Activated T-helper 1 cell treated with anti-CD3 and anti-CD28 coated beads, Interleukin-12 subunit alpha, Interleukin-12 subunit beta, Interleukin-2, Interleukin-4 antibody, amounts not matched to agents 30 ng/mL and 10 ng/mL and 1 ng/mL, durations not matched to agents 14 hours and 24 hours and 36 hours (primary cell): ENCODE data around the gene PTPN1. TPM values are rescaled to one million over a fixed set of nuclear protein-coding genes. Genes with fewer than 3 reads are reported as not detected.
A peak's percentile ranks its signal among the peaks of the same experiment; 100 is the strongest.

Experiments used
- DNase-seq: peaks from one replicate; pipeline ENCODE4 v3.0.0; 2021; ENCODE audit warnings: low spot score
- H3K27ac Mint-ChIP-seq: one replicate; pipeline ENCODE4 v1.8.0; 2021; ENCODE audit warnings: mild to moderate bottlenecking, mixed read lengths
- H3K27me3 Mint-ChIP-seq: one replicate; pipeline ENCODE4 v1.8.0; 2022; ENCODE audit warnings: mild to moderate bottlenecking, moderate library complexity, mixed read lengths; ENCODE audit not compliant: insufficient read depth
- H3K36me3 Mint-ChIP-seq: one replicate; pipeline ENCODE4 v1.8.0; 2021; ENCODE audit warnings: low read depth, mixed read lengths
- H3K4me1 Mint-ChIP-seq: one replicate; pipeline ENCODE4 v1.8.0; 2021; ENCODE audit warnings: low read depth, mixed read lengths
- H3K4me3 Mint-ChIP-seq: one replicate; pipeline ENCODE4 v1.8.0; 2021; ENCODE audit warnings: mild to moderate bottlenecking, moderate library complexity, mixed read lengths
- H3K9me3 Mint-ChIP-seq: one replicate; pipeline ENCODE4 v1.8.0; 2021; ENCODE audit warnings: mixed read lengths
- intact Hi-C: fragments of 100-400 bp; cut with micrococcal nuclease; formaldehyde crosslinking; loops from one replicate; pipeline ENCODE4 v1.15.1; 2024
- total RNA-seq: library from RNA; stranded (reverse); gene quantifications from 2 replicates; pipeline ENCODE4 v1.2.3, GENCODE V29; 2022

Gene PTPN1
- total RNA-seq, 1 donor from 2014 or later = 60.0 TPM

GRCh38 chr20:50519036-50519762 is 9.0 kb downstream of the PTPN1 start:
- intact Hi-C loops = loop anchor here (1.0 to 2.0 kb wide), 5 partner anchors 9 to 180 kb away; partner anchors contain the start of gene PTPN1
- H3K36me3 Mint-ChIP-seq = peaks cover 41% of the 10 kb centered on the region
- H3K27me3 Mint-ChIP-seq = no peaks in the 10 kb centered on the region
- peak overlapping the region; percentile 99 for H3K27ac Mint-ChIP-seq
- peak; percentile 32 for DNase-seq
- peaks cover 92% of the 10 kb centered on the region for H3K4me1 Mint-ChIP-seq
- peak overlapping the region; percentile 89 for H3K4me3 Mint-ChIP-seq
- H3K9me3 Mint-ChIP-seq = no peaks in the 10 kb centered on the region

DNA sequence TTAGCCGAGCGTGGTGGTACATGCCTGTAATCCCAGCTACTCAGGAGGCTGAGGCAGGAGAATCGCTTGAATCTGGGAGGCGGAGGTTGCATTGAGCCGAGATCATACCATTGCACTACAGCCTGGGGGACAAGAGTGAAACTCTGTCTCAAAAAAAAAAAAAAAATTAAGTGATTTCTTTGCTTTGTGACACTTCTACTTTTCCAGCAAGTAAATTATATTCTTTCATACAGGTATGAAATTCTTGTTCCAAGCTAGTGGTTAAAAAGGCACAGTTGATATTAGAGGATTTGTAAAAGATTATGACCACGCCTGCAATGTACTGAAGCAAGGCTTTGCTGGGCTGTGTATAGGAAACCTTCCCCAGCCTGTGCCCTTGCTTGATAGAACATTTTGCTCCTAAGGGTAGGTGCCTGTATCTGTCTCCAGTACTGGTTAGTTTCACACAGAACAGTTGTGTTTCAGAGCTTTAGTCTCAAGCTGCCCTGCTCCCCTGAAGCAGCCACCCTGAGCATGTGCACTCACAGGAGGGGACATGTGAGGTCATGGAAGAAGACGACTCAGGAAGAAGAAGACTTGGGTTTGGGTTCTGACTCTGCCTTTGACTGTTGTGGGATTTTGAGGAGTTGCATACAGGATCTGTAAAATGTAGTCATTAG is 10.2 kb downstream of the PTPN1 start:
- Mint-ChIP-seq H3K36me3 (peaks cover 34% of the 10 kb centered on the region), H3K9me3 (no peaks in the 10 kb centered on the region), H3K4me3 (peak overlapping the region; percentile 89), H3K27ac (peak overlapping the region; percentile 99), H3K27me3 (no peaks in the 10 kb centered on the region), H3K4me1 (peaks cover 81% of the 10 kb centered on the region)
- intact Hi-C loops = loop anchor here (1.0 kb wide), 1 partner anchor 26 kb away; no protein-coding TSS in a partner anchor
- peak; percentile 27 for DNase-seq

DNA sequence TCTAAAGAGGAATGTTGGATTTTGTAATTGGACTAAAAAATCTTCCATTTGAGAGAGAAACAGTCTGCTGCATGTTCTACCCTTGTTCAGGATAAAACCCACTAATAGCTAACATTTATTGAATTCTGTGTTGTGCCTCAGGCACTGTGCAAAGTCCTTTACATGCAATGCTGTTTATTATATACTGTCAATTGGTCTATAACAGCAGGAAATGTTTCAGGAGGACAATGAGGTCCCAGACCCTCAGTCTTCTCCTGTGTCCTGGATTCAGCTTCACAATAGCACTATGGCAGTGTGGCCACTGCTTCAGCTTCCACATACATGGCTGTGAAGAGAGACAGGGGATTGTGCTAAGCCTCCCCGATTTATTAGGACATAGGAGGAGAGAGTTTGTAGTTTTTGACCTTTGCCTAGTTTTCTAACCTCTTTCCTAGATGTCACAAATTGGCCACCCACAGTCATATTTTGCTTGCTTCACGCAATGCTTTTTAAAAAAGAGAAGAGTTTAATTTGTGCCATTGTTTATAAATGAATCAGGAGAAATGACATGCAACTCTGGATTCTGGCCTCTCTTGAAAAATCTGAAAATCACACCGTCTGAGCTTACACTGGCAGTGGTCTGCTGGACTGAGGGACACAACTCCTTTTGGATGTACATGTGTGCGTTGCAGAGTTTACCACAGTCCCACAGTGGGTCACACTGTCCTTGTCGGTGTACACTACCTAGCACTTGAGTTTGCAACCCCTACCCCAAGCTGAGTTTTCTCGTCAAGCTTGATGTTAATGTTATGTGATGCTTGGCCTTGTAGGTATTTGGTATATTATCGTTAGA is 11.3 kb downstream of the PTPN1 start:
- H3K27me3 Mint-ChIP-seq = no peaks in the 10 kb centered on the region
- intact Hi-C loops = no loop called here
- H3K4me1 Mint-ChIP-seq = peaks cover 72% of the 10 kb centered on the region
- peak overlapping the region; percentile 4 for H3K4me3 Mint-ChIP-seq
- no peaks in the 10 kb centered on the region for H3K9me3 Mint-ChIP-seq
- peaks cover 32% of the 10 kb centered on the region for H3K36me3 Mint-ChIP-seq
- H3K27ac Mint-ChIP-seq = peak overlapping the region; percentile 49
- DNase-seq = no peak

DNA sequence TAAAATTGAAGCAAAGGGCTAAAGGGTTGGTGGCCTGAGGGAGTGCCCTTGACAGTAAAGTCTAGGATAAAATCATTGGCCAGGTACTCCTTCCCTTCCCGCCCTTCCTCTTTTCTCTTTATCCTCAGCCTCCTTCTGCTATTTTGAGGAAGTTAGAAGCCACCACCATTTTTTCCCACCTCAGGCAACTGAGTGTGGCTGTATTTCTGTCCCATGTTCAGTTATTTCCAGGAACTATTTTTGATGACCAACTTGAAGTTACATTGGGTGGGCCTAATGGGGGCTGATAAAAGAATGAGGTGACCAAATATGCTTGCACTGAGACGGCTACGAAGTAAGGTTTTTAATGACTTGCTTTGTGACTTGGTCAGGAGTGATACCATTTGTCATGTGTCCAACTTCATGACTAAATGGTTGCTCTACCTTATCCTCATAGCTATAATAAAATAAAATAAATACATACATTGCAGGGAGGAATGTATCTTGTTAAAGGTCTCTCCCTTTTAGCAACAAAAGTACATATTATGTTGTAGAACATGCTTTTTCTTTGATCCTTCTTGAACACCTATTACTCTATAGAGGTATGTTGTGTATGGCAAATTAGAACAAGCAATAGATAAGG is 12.0 kb downstream of the PTPN1 start:
- peaks cover 32% of the 10 kb centered on the region for H3K36me3 Mint-ChIP-seq
- no peaks in the 10 kb centered on the region for H3K27me3 Mint-ChIP-seq
- DNase-seq = no peak
- no peak overlapping the region for H3K27ac Mint-ChIP-seq
- no peak overlapping the region for H3K4me3 Mint-ChIP-seq
- intact Hi-C loops = no loop called here
- H3K9me3 Mint-ChIP-seq = no peaks in the 10 kb centered on the region
- peaks cover 66% of the 10 kb centered on the region for H3K4me1 Mint-ChIP-seq

GRCh38 chr20:50523552-50524167 is 13.5 kb downstream of the PTPN1 start:
- H3K4me1 Mint-ChIP-seq = peaks cover 53% of the 10 kb centered on the region
- H3K9me3 Mint-ChIP-seq = no peaks in the 10 kb centered on the region
- peak overlapping the region; percentile 81 for H3K27ac Mint-ChIP-seq
- H3K4me3 Mint-ChIP-seq = peak overlapping the region; percentile 13
- H3K36me3 Mint-ChIP-seq = peaks cover 25% of the 10 kb centered on the region
- intact Hi-C loops = no loop called here
- no peaks in the 10 kb centered on the region for H3K27me3 Mint-ChIP-seq
- DNase-seq = no peak

DNA sequence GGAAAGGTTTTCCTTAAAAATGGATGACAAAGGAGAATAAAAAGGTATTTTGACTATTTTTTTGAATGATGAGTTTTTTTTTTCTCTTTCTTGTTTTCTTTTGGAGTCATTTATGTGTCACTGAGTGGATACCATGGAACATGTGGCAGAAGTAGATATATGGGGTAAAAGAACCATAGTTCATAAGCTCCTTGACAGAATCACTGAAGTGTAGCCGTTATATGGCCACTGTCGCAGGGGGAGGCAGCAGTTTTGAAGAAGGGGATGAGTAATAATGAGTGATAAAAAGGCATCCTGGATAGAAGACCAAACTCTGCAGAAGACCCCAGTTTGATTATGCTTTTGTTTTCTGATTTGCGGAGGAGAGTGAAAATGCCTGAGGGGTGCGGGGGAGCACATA is 15.5 kb downstream of the PTPN1 start:
- no peaks in the 10 kb centered on the region for H3K27me3 Mint-ChIP-seq
- DNase-seq = no peak
- no peak overlapping the region for H3K27ac Mint-ChIP-seq
- H3K4me1 Mint-ChIP-seq = peaks cover 44% of the 10 kb centered on the region
- H3K4me3 Mint-ChIP-seq = no peak overlapping the region
- H3K36me3 Mint-ChIP-seq = peaks cover 21% of the 10 kb centered on the region
- intact Hi-C loops = no loop called here
- no peaks in the 10 kb centered on the region for H3K9me3 Mint-ChIP-seq

- no peak overlapping the region for H3K27ac Mint-ChIP-seq
- intact Hi-C loops = no loop called here
- no peak overlapping the region for H3K4me3 Mint-ChIP-seq
- H3K4me1 Mint-ChIP-seq = peaks cover 36% of the 10 kb centered on the region
- peaks cover 19% of the 10 kb centered on the region for H3K36me3 Mint-ChIP-seq
- H3K9me3 Mint-ChIP-seq = no peaks in the 10 kb centered on the region
- H3K27me3 Mint-ChIP-seq = no peaks in the 10 kb centered on the region
- DNase-seq = no peak
These were observed 16.3 kb downstream of the PTPN1 start for GRCh38 chr20:50526403-50526989.

DNA sequence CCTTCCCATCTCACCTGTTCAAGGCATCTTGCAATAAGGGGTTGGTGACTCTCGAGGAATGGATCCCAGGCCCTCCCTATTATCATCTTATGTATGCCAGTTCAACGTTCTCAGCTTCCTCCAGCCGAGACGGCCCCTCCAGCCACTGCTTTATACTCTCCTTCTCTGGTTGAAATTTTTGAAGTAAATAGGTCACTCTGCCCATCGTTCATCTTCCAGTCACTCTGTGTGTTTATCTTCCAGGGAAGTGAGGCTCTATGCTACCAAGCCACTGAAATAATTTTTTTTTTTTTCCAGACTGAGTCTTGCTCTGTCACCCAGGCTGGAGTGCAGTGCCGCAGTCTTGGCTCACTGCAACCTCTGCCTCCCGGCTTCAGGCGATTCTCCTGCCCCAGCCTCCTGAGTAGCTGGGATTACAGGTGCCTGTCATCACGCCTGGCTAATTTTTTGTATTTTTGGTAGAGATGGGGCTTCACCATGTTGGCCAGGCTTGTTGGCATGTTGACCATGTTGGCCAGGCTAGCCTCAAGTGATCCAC is 17.0 kb downstream of the PTPN1 start:
- Mint-ChIP-seq H3K4me3 (no peak overlapping the region), H3K9me3 (no peaks in the 10 kb centered on the region), H3K27me3 (no peaks in the 10 kb centered on the region), H3K36me3 (peaks cover 19% of the 10 kb centered on the region), H3K4me1 (peaks cover 36% of the 10 kb centered on the region), H3K27ac (no peak overlapping the region)
- DNase-seq = no peak
- intact Hi-C loops = no loop called here

DNA sequence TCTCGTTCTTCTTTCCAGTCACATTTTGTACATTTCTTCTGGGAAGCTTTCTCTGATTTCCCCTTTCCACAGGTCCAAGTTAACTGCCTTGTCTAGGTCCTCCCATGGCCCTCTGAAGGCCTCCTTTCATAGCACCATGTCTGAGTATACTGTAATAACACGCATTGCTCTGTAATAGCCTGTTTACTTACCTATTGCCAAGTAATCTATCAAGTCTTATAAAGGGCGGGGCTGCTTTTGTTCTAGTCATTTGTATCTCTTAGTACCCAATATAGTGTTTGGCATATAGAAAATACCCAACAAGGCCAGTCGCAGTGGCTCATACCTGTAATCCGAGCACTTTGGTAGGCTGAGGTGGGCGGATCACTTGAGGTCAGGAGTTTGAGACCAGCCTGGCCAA is 17.9 kb downstream of the PTPN1 start:
- Mint-ChIP-seq H3K36me3 (peaks cover 16% of the 10 kb centered on the region), H3K9me3 (no peaks in the 10 kb centered on the region), H3K4me1 (peaks cover 40% of the 10 kb centered on the region), H3K4me3 (no peak overlapping the region), H3K27ac (no peak overlapping the region), H3K27me3 (no peaks in the 10 kb centered on the region)
- intact Hi-C loops = loop anchor here (1.0 kb wide), 1 partner anchor 9 kb away; no protein-coding TSS in a partner anchor
- DNase-seq = no peak

DNA sequence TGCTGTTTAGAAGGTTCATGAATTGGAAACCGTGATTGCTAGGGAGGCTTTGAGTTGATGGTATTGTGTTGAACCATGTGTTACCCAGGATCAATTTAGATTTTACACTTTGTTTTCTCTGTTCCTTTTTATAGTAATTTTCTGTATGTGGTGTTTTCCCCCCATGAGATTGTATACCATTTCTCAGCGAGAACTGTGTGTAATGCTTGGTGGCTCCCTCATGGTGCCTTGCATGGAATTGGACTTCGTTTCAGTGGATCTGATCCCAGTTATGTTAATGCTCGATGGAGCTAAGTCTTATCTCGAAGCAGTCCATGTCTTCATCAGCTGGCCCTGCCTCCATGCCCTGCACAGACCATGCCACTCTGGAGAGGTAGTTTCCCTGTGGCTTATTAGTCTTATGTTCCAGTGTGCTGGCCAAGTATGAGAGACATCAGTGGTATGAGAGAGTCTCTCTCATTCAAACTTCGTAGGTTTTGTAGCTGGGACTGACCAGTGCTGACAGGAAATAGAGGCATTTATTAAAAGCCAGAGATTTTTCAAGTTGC is 18.7 kb downstream of the PTPN1 start:
- intact Hi-C loops = loop anchor here (1.0 kb wide), 1 partner anchor 10 kb away; no protein-coding TSS in a partner anchor
- DNase-seq = no peak
- Mint-ChIP-seq H3K27ac (peak overlapping the region; percentile 18), H3K4me1 (peaks cover 36% of the 10 kb centered on the region), H3K9me3 (no peaks in the 10 kb centered on the region), H3K36me3 (peaks cover 14% of the 10 kb centered on the region), H3K27me3 (no peaks in the 10 kb centered on the region), H3K4me3 (no peak overlapping the region)

DNA sequence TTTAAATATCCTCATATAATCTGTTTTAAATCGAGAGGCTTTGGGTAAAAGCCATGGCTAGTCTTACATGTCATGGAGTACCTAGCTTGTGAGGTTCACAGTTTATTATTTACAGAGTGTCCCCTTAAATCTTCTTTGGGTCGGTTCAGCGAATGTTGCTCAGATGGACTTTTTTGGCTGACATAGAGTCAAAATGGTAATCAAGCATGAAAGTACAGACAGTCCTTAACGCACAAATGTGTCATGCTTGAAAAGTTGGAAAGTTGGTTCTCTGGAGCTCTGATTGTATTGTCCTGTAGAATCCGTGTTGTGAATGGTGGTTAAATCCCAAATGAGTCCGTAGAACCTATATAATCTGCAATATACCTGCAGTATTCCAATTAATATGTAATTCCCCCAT is 22.0 kb downstream of the PTPN1 start:
- H3K4me1 Mint-ChIP-seq = peaks cover 47% of the 10 kb centered on the region
- H3K27ac Mint-ChIP-seq = no peak overlapping the region
- no peak overlapping the region for H3K4me3 Mint-ChIP-seq
- peaks cover 18% of the 10 kb centered on the region for H3K36me3 Mint-ChIP-seq
- H3K9me3 Mint-ChIP-seq = no peaks in the 10 kb centered on the region
- DNase-seq = no peak
- no peaks in the 10 kb centered on the region for H3K27me3 Mint-ChIP-seq
- intact Hi-C loops = no loop called here
